Superior temporal gyrus (tissue), 1 donor: ENCODE measurements around the gene CREB1.

Experiments
- DNase-seq: peaks from one replicate; pipeline ENCODE4 v3.0.0-alpha.2; 2016; ENCODE audit errors: extremely low spot score

Gene CREB1

GRCh38 chr2:207504513-207505170, 25.1 kb upstream of the CREB1 start:
- DNase-seq: peak; percentile 19

GRCh38 chr2:207505171-207505570, 24.6 kb upstream of the CREB1 start:
- peak; percentile 36 for DNase-seq

GRCh38 chr2:207505728-207506127, 24.0 kb upstream of the CREB1 start:
- peak; percentile 24 for DNase-seq

GRCh38 chr2:207506426-207506825, 23.3 kb upstream of the CREB1 start:
- peak; percentile 7 for DNase-seq

GRCh38 chr2:207510148-207510547, 19.6 kb upstream of the CREB1 start:
- peak; percentile 4 for DNase-seq

- no peak for DNase-seq
Observed at GRCh38 chr2:207511851-207512250, 17.9 kb upstream of the CREB1 start.

- peak; percentile 10 for DNase-seq
Observed at GRCh38 chr2:207512356-207512755, 17.4 kb upstream of the CREB1 start.

- peak; percentile 55 for DNase-seq
Observed at GRCh38 chr2:207513551-207514257, 16.1 kb upstream of the CREB1 start.

- peak; percentile 8 for DNase-seq
Observed at GRCh38 chr2:207514451-207514850, 15.3 kb upstream of the CREB1 start.

GRCh38 chr2:207515671-207516070, 14.1 kb upstream of the CREB1 start:
- no peak for DNase-seq

- no peak for DNase-seq
Observed at GRCh38 chr2:207516206-207516605, 13.6 kb upstream of the CREB1 start.

GRCh38 chr2:207523005-207523404, 6.8 kb upstream of the CREB1 start:
- DNase-seq: no peak

GRCh38 chr2:207525296-207525695, 4.5 kb upstream of the CREB1 start:
- DNase-seq: no peak

GRCh38 chr2:207528980-207529329, 807 bp upstream of the CREB1 start:
- DNase-seq: no peak

GRCh38 chr2:207530160-207531031, 634 bp downstream of the CREB1 start:
- DNase-seq: peak; percentile 51

- peak; percentile 44 for DNase-seq
Observed at GRCh38 chr2:207531032-207531952, 1.5 kb downstream of the CREB1 start.

GRCh38 chr2:207532676-207533075, 2.9 kb downstream of the CREB1 start:
- no peak for DNase-seq

GRCh38 chr2:207533461-207534008, 3.8 kb downstream of the CREB1 start:
- DNase-seq: no peak

GRCh38 chr2:207534417-207534816, 4.7 kb downstream of the CREB1 start:
- no peak for DNase-seq

GRCh38 chr2:207539470-207539869, 9.7 kb downstream of the CREB1 start:
- no peak for DNase-seq

GRCh38 chr2:207540431-207540830, 10.7 kb downstream of the CREB1 start:
- DNase-seq: no peak
